ENCODE results near the gene SAMD4A.
A peak's percentile ranks its signal among the peaks of the same experiment; 100 is the strongest.

Gene SAMD4A

GRCh38 chr14:54597795-54598443, 31.0 kb downstream of the SAMD4A start:
- FAIRE-seq, result no peak
- no peak for TF ChIP-seq POLR2A (IDR thresholded peaks at IDR 0.05; ENCODE audit: low read depth, low read length)
- no peak for DNase-seq (ENCODE audit: insufficient read length, low spot score)

GRCh38 chr14:54599966-54600716, 33.2 kb downstream of the SAMD4A start:
- no peak for TF ChIP-seq POLR2A (IDR thresholded peaks at IDR 0.05; ENCODE audit: low read depth, low read length)
- DNase-seq (ENCODE audit: insufficient read length, low spot score) (no peak), FAIRE-seq (no peak)

- no peak for FAIRE-seq
- DNase-seq (ENCODE audit: insufficient read length, low spot score), result no peak
- TF ChIP-seq POLR2A (IDR thresholded peaks at IDR 0.05; ENCODE audit: low read depth, low read length), result no peak
Measured at GRCh38 chr14:54600717-54601109, 33.8 kb downstream of the SAMD4A start.

GRCh38 chr14:54603362-54603761, 36.4 kb downstream of the SAMD4A start:
- FAIRE-seq, result no peak

GRCh38 chr14:54606178-54606577, 39.2 kb downstream of the SAMD4A start:
- DNase-seq (ENCODE audit: insufficient read length, low spot score) (peak; percentile 26), FAIRE-seq (peak; percentile 89)
- no peak for TF ChIP-seq POLR2A (IDR thresholded peaks at IDR 0.05; ENCODE audit: low read depth, low read length)

More at GRCh38 chr14:54603362-54603761, 36.4 kb downstream of the SAMD4A start:
- no peak for TF ChIP-seq POLR2A (IDR thresholded peaks at IDR 0.05; ENCODE audit: low read depth, low read length)
- no peak for DNase-seq (ENCODE audit: insufficient read length, low spot score)

- TF ChIP-seq POLR2A (IDR thresholded peaks at IDR 0.05; ENCODE audit: low read depth, low read length), result no peak
- FAIRE-seq, result peak; percentile 36
- DNase-seq (ENCODE audit: insufficient read length, low spot score), result no peak
Measured at GRCh38 chr14:54606631-54607133, 39.8 kb downstream of the SAMD4A start.

GRCh38 chr14:54609576-54609975, 42.6 kb downstream of the SAMD4A start:
- TF ChIP-seq POLR2A (IDR thresholded peaks at IDR 0.05; ENCODE audit: low read depth, low read length), result no peak
- DNase-seq (ENCODE audit: insufficient read length, low spot score) (no peak), FAIRE-seq (no peak)

GRCh38 chr14:54610051-54610977, 43.4 kb downstream of the SAMD4A start:
- FAIRE-seq, result no peak
- DNase-seq (ENCODE audit: insufficient read length, low spot score), result no peak
- TF ChIP-seq POLR2A (IDR thresholded peaks at IDR 0.05; ENCODE audit: low read depth, low read length), result no peak

GRCh38 chr14:54614296-54614695, 47.4 kb downstream of the SAMD4A start:
- TF ChIP-seq POLR2A (IDR thresholded peaks at IDR 0.05; ENCODE audit: low read depth, low read length), result no peak
- DNase-seq (ENCODE audit: insufficient read length, low spot score), result no peak
- FAIRE-seq, result no peak

- DNase-seq (ENCODE audit: insufficient read length, low spot score), result no peak
- FAIRE-seq, result no peak
- TF ChIP-seq POLR2A (IDR thresholded peaks at IDR 0.05; ENCODE audit: low read depth, low read length), result no peak
Measured at GRCh38 chr14:54617467-54617866, 50.5 kb downstream of the SAMD4A start.

GRCh38 chr14:54621686-54622085, 54.8 kb downstream of the SAMD4A start:
- DNase-seq (ENCODE audit: insufficient read length, low spot score) (no peak), FAIRE-seq (no peak)
- no peak for TF ChIP-seq POLR2A (IDR thresholded peaks at IDR 0.05; ENCODE audit: low read depth, low read length)

- no peak for DNase-seq (ENCODE audit: insufficient read length, low spot score)
- TF ChIP-seq POLR2A (IDR thresholded peaks at IDR 0.05; ENCODE audit: low read depth, low read length), result no peak
- FAIRE-seq, result no peak
Measured at GRCh38 chr14:54622192-54622958, 55.4 kb downstream of the SAMD4A start.

Measured in H54 (cell line).